HT-29 (cell line): ENCODE data around the gene EPHB1. TPM values are rescaled to one million over a fixed set of nuclear protein-coding genes. Genes with fewer than 3 reads are reported as not detected.
A peak's percentile ranks its signal among the peaks of the same experiment; 100 is the strongest.

Experiments used
- DNase-seq: peaks from one replicate; pipeline ENCODE4 v3.0.0-alpha.2; 2015; ENCODE audit warnings: low spot score
- total RNA-seq: library from RNA; depleted of rRNA; stranded (reverse); fragments of >200 nt; shearing (Covaris generic); gene quantifications from 2 replicates; pipeline ENCODE4 v1.2.3, GENCODE V29; 2014

The EPHB1 gene
- total RNA-seq, 1 experiment from 2014 or later = not detected

GRCh38 chr3:134807189-134807588 lies 12.1 kb downstream of the EPHB1 start:
- no peak for DNase-seq

- no peak for DNase-seq
Measured at GRCh38 chr3:134808835-134809234, 13.8 kb downstream of the EPHB1 start.

DNA sequence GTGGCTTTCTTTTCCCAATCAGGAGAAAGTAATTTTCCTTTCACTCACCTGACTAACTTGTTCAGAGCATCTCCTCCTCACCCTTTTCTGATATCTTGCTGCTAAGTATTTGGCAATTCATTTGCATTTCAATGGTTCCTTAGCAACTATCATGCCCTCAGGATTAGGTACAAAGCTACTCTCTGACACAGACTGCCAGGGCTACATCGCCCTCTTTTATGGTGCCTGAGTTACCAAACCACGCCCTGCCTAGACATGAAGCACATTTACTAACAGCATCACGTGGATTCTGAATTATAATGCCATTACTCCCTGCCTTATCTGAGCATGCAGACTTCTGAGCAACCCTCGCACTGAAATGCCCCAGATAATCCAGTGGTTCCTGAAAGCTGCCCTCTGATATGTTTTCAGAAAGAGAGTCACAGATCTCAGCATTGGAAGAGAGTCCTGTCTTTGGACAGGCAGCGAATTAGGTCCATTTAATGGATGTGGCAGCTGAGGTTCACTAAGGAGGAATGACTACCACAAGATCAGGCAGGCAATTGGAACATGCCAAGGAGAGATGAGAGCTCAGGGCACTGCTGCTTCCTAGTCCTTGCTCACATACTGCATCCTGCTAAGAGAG lies 14.5 kb downstream of the EPHB1 start:
- DNase-seq = no peak

DNA sequence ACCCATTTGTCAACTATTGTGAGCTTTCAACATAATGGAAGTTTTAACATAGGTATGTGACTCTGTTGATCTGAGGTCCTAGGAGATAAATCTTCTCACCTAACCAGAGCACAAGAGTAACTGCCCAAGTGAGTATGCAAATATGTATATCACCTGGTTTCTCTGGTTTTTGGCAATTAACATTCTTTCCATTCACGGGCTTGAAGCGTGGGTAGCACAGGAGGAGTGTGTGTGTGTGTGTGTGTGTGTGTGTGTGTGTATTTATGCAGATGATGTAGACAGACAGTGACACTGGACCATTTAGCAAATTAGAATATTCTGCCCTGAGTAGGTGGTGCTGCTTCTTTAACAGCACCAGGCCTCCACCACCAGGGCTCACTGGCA lies 15.0 kb downstream of the EPHB1 start:
- no peak for DNase-seq

GRCh38 chr3:134810850-134811249 lies 15.8 kb downstream of the EPHB1 start:
- no peak for DNase-seq

DNA sequence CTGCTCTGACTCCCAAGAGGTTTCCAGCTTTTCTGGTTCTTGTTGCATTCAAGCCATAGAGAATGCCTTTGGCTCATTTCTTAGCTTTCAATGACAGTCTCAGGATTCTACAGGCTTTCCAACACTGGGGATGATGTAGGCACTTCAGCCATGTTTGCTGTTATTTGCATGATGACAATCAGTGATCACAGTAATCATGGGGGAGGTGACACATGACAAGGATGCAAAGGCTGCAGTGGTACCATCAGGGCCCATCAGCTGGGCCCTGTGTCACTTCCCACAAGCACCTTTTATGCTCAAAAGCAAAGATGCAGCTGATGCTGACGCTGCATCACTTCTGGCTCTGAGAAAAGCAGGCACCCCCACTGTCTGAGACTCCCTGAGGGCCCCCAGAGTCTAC lies 18.6 kb downstream of the EPHB1 start:
- DNase-seq = no peak

DNA sequence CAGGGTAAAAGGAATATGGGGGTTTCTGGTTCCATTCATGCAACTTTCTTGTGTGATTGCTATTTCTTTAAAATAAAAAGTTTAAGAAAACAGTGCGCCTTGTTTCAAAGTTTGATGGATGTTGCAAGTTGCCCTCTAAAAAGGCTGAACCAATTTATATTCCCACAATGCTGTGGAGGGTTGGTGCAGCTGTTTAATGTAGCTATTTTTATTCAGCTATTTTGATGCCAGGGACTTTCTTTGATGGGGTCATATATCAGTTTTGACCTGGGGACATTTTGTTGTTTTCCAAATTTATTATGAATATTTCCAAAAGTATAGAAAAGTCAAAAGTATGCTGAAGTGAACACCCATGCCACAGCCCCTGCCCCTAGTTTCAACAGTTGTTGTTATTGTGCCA lies 20.5 kb downstream of the EPHB1 start:
- no peak for DNase-seq

GRCh38 chr3:134816623-134817022 lies 21.6 kb downstream of the EPHB1 start:
- DNase-seq = no peak

GRCh38 chr3:134817297-134817696 lies 22.2 kb downstream of the EPHB1 start:
- DNase-seq = no peak

GRCh38 chr3:134820994-134821393 lies 25.9 kb downstream of the EPHB1 start:
- DNase-seq = no peak

GRCh38 chr3:134822090-134822489 lies 27.0 kb downstream of the EPHB1 start:
- DNase-seq = no peak

- DNase-seq = no peak
Measured at GRCh38 chr3:134823679-134824078, 28.6 kb downstream of the EPHB1 start.

GRCh38 chr3:134824791-134825190 lies 29.7 kb downstream of the EPHB1 start:
- DNase-seq = no peak

GRCh38 chr3:134827213-134827612 lies 32.2 kb downstream of the EPHB1 start:
- no peak for DNase-seq

DNA sequence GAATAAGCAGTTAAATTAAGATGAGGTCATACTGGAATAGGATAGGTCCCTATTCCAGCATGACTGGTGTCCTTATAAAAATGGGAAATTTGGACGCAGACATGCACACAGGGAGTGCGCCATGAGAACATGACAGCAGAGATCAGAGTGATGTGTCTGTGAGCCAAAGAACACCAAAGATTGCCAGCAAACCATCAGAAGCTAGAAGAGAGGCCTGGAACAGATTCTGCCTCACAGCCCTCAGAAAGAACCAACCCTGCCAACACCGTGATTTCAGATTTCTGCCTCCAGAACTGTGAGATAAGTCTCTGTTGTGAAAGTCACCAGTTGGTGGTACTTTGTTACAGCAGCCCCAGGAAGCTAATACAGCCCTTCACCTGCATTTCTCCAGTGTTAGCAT lies 34.7 kb downstream of the EPHB1 start:
- no peak for DNase-seq

- DNase-seq = no peak
Measured at GRCh38 chr3:134832585-134832984, 37.5 kb downstream of the EPHB1 start.

- DNase-seq = no peak
Measured at GRCh38 chr3:134833453-134834163, 38.5 kb downstream of the EPHB1 start.

GRCh38 chr3:134836921-134837320 lies 41.9 kb downstream of the EPHB1 start:
- no peak for DNase-seq

DNA sequence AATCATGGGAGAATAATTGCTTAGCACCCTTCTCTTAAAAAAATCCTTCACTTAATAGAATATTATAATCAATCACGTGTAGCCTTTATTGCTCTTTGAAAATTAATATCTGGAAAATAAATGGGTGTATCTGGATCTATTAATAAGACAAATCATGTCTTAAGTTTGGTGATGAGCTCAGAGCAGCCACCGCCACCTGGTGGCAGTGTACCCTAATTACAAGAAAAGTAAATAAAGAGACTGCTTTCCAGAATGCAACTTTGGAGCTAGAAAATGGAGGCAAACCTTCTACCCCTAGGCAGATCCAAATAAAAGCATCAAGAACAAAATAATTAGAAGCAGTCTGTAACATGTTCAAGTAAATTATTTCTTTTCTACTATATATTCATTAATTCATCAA lies 43.5 kb downstream of the EPHB1 start:
- DNase-seq = peak; percentile 30

GRCh38 chr3:134839422-134839821 lies 44.4 kb downstream of the EPHB1 start:
- DNase-seq = no peak

DNA sequence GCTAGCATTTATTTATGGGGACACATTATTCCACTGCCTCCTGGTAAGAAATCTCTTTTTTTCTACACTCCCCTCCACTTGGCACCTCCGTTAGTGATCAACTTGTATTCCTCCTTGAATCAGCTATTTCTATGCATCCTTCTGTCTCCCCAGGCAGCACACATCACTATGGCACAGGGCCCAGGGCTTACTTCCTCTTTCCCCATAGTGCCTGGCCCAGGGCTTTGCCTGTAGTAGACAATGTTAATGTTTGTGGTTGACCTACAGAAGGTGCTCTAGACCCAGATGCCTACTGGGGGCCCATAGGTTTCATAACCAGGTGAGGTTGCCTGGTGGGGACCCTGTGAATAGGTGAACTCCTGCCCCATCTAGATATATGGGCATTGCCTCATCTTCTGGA lies 44.9 kb downstream of the EPHB1 start:
- DNase-seq = no peak

DNA sequence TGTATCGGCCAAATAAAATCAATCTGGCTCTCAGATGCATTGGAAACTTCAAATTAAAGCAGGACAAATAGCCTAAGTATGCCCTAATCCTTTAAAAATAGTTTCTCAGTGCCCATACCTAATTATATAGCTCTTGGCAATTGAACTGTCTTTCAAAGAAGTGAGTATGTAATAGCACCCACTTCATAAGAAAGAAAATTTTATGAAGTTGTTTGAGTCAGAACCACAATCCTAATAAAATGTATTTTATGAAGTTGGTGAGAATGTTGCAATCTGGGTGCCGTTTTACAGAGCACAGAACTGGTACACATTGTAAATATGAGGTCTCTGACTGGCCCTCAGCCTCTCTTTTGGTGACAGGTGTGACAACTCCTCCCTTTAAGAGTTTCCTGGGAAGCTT lies 45.4 kb downstream of the EPHB1 start:
- no peak for DNase-seq

DNA sequence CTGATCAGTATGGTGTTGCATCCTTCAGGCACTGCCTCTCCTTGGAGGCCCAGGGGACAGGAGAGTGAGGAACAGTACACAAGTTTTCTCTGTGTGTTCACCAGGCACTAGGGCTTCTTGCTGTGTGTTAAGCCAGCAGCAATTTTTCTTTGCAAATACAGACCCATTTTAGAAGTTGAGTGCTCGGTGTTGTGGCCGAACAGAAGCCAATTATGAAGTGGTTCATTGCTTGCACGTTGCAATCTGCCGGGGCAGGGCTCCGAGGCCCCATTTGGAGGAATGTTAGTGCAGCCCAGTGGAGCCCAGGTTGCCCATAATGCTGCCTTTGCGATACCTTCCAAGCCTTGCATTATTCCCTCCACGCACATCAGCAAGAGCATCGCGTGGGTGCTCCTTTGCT lies 51.0 kb downstream of the EPHB1 start:
- DNase-seq = no peak

- DNase-seq = no peak
Measured at GRCh38 chr3:134846911-134847317, 51.9 kb downstream of the EPHB1 start.
